Prostate gland (tissue), 2 donors: ENCODE data around the gene ARL3. TPM values are rescaled to one million over a fixed set of nuclear protein-coding genes. Genes with fewer than 3 reads are reported as not detected.

Experiments used
- DNase-seq: peaks from one replicate; pipeline ENCODE4 v3.0.0-alpha.2; 2019; ENCODE audit warnings: low spot score
- H3K27ac ChIP-seq, 2 donors: fragments of 200-600 bp; sonication (generic); 2 replicates each; pipeline ENCODE4 v1.5.1; 2017 to 2019
- H3K27me3 ChIP-seq: fragments of 200-600 bp; sonication (generic); replicated peaks from 2 replicates; pipeline ENCODE4 v1.5.1; 2019; ENCODE audit not compliant: insufficient read depth
- H3K36me3 ChIP-seq, 2 donors: fragments of 200-600 bp; sonication (generic); 1 replicate in 1 of 2; 2 replicates in 1 of 2; pipeline versions ENCODE4 v1.5.1 to v1.8.1; 2017 to 2019
- H3K4me1 ChIP-seq: fragments of 200-600 bp; sonication (generic); replicated peaks from 2 replicates; pipeline ENCODE4 v1.5.1; 2019
- H3K4me3 ChIP-seq, 2 donors: fragments of 200-600 bp; sonication (generic); 2 replicates each; pipeline ENCODE4 v1.5.1; 2017 to 2019
- H3K9me3 ChIP-seq: fragments of 200-600 bp; sonication (generic); 2 replicates; pipeline ENCODE4 v1.5.1; 2017
- POLR2A ChIP-seq: fragments of 450-650 bp; IDR thresholded peaks from one replicate; pipeline ENCODE4 v1.6.1; 2016; ENCODE audit warnings: antibody characterized with exemption, mild to moderate bottlenecking
- POLR2AphosphoS5 ChIP-seq: sonication (generic); formaldehyde crosslinking; IDR thresholded peaks from one replicate; pipeline ENCODE4 v1.6.1; 2017; ENCODE audit warnings: antibody characterized with exemption
- WGBS: methylation state at CpG from one replicate; pipeline ENCODE4 v1.1.5; 2018; 5-methylcytosine and 5-hydroxymethylcytosine counted together
- intact Hi-C: fragments of 100-400 bp; cut with DNase I; formaldehyde crosslinking; loops from one replicate; pipeline ENCODE4 v1.14.2; 2022
- total RNA-seq, 2 donors: library from RNA; depleted of rRNA; stranded (reverse); fragments of >200 nt; gene quantifications; one replicate each; pipeline ENCODE4 v1.1.0, GENCODE V29; 2016
- TF ChIP-seq, protein P1 (sequence below), 4 experiments: fragments of 200-600 bp in 2 of 4; fragments of 450-650 bp in 2 of 4; sonication (generic) in 2 of 4; IDR thresholded peaks; 1 replicate in 3 of 4; 2 replicates in 1 of 4; pipeline ENCODE4 v1.5.1; 2016 to 2019; ENCODE audit warnings: antibody characterized with exemption in 4 of 4, mild to moderate bottlenecking in 2 of 4, moderate library complexity in 2 of 4

The ARL3 gene
- total RNA-seq, 2 donors from 2014 or later = 8.0 to 8.5 TPM

DNA sequence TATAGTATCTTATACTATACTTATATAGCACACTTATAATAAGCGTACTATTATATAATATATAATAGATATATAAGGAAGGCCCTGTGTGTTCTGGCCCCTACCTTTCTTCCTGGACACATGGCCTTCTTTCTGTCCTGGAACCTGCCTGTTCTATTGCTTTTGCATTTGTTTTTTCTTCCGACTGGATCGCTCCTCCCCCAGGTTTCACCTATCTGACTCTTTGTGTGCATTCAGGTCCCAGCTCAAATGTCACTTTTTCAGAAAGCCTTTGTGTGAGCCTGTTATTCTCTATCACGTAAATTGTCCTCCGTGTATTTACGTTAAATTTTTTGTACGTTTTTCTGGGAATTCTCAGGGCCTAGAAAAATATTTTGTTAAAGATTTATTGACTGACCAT is 72.8 kb downstream of the ARL3 start:
- H3K27me3 ChIP-seq = no peaks in the 10 kb centered on the region
- intact Hi-C loops = no loop called here
- WGBS = 9% methylated on average over 7 of the region's 7 CpGs
- no peak for DNase-seq
- peak overlapping the region; percentile 97 to 99 for H3K27ac ChIP-seq
- TF ChIP-seq POLR2AphosphoS5 (no peak), POLR2A (no peak)
- TF ChIP-seq, protein P1, sequence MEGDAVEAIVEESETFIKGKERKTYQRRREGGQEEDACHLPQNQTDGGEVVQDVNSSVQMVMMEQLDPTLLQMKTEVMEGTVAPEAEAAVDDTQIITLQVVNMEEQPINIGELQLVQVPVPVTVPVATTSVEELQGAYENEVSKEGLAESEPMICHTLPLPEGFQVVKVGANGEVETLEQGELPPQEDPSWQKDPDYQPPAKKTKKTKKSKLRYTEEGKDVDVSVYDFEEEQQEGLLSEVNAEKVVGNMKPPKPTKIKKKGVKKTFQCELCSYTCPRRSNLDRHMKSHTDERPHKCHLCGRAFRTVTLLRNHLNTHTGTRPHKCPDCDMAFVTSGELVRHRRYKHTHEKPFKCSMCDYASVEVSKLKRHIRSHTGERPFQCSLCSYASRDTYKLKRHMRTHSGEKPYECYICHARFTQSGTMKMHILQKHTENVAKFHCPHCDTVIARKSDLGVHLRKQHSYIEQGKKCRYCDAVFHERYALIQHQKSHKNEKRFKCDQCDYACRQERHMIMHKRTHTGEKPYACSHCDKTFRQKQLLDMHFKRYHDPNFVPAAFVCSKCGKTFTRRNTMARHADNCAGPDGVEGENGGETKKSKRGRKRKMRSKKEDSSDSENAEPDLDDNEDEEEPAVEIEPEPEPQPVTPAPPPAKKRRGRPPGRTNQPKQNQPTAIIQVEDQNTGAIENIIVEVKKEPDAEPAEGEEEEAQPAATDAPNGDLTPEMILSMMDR (IDR thresholded peaks at IDR 0.05) = no peak
- no peaks in the 10 kb centered on the region for H3K36me3 ChIP-seq
- no peaks in the 10 kb centered on the region for H3K9me3 ChIP-seq
- H3K4me1 ChIP-seq = no peaks in the 10 kb centered on the region
- H3K4me3 ChIP-seq = peak overlapping the region; percentile 83 to 87

DNA sequence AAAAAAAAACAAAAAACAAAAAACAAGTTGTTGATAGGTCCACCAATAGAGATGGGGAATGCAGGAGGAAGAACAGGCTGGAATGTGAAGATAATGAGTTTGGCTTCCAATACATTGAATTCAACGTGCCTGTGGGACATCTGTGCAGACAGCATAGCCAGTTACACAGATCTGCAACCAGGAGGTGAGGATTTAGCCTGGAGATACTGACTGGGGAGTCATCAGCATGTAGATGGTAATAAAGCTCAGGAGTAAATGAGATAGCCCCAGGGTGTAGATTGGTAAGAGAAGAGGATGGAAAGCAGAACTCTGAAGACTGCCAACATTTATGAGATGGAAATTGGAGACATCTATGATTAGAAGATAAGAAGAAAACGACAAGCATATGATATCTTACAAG is 74.7 kb downstream of the ARL3 start:
- H3K27ac ChIP-seq = no peak overlapping the region
- H3K4me1 ChIP-seq = no peaks in the 10 kb centered on the region
- no peaks in the 10 kb centered on the region for H3K36me3 ChIP-seq
- no peak for TF ChIP-seq POLR2A
- TF ChIP-seq POLR2AphosphoS5 = no peak
- TF ChIP-seq, protein P1 (IDR thresholded peaks at IDR 0.05) = no peak
- intact Hi-C loops = no loop called here
- 16% methylated on average over 2 of the region's 2 CpGs for WGBS
- no peak for DNase-seq
- no peaks in the 10 kb centered on the region for H3K9me3 ChIP-seq
- no peak overlapping the region for H3K4me3 ChIP-seq
- H3K27me3 ChIP-seq = no peaks in the 10 kb centered on the region

DNA sequence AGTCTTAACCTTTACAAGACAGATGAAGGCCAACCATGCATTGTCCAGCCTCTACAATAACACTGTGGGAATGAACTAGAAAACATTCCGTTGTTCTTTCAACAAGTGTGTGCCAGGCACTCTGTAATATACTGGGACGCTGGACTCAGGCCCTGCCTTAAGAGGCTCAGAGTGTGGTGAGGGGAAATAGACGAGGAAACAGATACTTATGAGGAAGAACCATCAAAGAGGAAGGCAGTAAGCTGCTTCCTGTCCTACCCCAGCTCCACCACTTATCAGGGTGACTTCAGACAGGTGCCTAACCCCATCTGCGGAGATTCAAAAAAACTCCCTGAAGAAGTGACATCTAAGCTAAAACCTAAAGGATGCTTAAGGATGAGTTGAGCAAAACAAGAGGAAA is 78.8 kb downstream of the ARL3 start:
- no peaks in the 10 kb centered on the region for H3K27me3 ChIP-seq
- H3K4me1 ChIP-seq = no peaks in the 10 kb centered on the region
- DNase-seq = no peak
- no peak for TF ChIP-seq POLR2A
- TF ChIP-seq, protein P1 (IDR thresholded peaks at IDR 0.05) = no peak
- TF ChIP-seq POLR2AphosphoS5 = no peak
- 75% methylated on average over 4 of the region's 4 CpGs for WGBS
- H3K27ac ChIP-seq = no peak overlapping the region
- no peak overlapping the region for H3K4me3 ChIP-seq
- H3K36me3 ChIP-seq = no peaks in the 10 kb centered on the region
- H3K9me3 ChIP-seq = no peaks in the 10 kb centered on the region
- intact Hi-C loops = no loop called here

DNA sequence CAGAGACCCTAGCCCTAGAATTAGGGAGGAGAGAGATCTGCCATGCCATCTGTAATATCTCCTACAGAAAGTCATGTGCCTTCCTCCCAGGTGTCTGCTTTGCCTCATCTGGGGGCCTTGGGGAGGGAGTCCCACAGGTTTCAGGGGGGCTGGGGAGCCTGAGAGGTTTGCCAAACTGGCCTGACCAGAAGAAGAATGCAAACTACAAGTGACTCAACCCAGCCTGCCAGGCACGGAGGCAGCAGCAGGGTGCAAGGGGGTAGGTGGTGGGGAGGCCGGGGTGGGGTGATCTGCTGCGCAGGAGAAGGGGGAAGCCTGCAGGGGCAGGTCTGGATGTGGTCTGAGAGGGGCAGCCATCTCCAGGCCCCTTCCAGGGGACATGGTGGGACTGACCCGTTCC is 79.5 kb downstream of the ARL3 start:
- DNase-seq = no peak
- H3K27me3 ChIP-seq = no peaks in the 10 kb centered on the region
- TF ChIP-seq, protein P1 (IDR thresholded peaks at IDR 0.05) = no peak
- TF ChIP-seq POLR2AphosphoS5 (no peak), POLR2A (no peak)
- no peaks in the 10 kb centered on the region for H3K36me3 ChIP-seq
- H3K4me1 ChIP-seq = no peaks in the 10 kb centered on the region
- 46% methylated on average over 4 of the region's 4 CpGs for WGBS
- no peaks in the 10 kb centered on the region for H3K9me3 ChIP-seq
- H3K27ac ChIP-seq = no peak overlapping the region
- intact Hi-C loops = no loop called here
- no peak overlapping the region for H3K4me3 ChIP-seq

DNA sequence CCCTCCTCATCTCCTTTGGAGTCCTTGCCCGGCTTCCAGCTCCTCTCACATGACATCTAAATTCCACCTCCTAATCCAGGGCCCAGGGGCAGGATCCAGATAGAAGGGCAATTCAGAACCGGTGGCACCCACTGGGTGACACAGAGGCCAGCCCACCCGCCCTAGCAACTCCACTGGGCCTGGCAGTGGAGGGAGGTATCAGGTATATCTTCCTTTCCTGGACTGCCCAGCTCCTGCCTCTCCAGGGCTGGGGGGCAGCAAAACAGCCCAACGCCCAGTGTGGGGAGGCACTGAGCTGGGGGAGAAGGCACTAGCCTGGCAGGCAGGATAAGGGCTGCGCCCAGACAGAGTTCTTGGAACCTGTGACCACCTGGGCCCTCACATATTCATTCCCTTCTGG is 80.3 kb downstream of the ARL3 start:
- no peaks in the 10 kb centered on the region for H3K4me1 ChIP-seq

More for the DNA sequence above, 80.3 kb downstream of the ARL3 start:
- no peaks in the 10 kb centered on the region for H3K27me3 ChIP-seq
- no peaks in the 10 kb centered on the region for H3K36me3 ChIP-seq
- 69% methylated on average over 5 of the region's 5 CpGs for WGBS
- H3K27ac ChIP-seq = no peak overlapping the region
- DNase-seq = no peak
- TF ChIP-seq POLR2AphosphoS5 (no peak), POLR2A (no peak)
- TF ChIP-seq, protein P1 (IDR thresholded peaks at IDR 0.05) = no peak
- no peak overlapping the region for H3K4me3 ChIP-seq
- intact Hi-C loops = no loop called here
- H3K9me3 ChIP-seq = no peaks in the 10 kb centered on the region
